GM19452 (cell line): Measurements from ENCODE around the gene SGK1.
"Not testable (repeated sequence)": the region's sequence is repeated elsewhere in the genome, so short reads cannot be mapped to it uniquely, and the experiment has no call there.

Experiments used
- ATAC-seq: cut with Tn5 transposase; IDR thresholded peaks from one replicate; pipeline ENCODE4 v1.9.1; 2021; ENCODE audit not compliant: unreplicated experiment

The SGK1 gene

DNA sequence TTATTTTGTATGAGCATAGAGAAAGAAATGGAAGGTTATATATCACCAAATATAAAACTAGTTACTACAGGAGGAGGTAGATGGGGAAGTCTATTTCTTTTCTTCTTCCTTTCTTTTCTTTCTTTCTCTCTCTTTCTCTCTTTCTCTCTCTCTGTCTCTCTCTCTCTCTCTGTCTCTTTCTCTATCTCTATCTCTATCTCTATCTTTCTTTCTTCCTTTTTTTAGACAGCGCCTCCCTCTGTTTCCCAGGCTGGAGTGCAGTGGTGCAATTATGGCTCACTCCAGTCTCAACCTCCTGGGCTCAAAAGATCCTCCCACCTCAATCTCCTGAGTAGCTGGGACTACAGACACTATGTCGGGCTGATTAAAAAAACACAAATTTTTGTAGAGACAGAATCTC is 10.2 kb upstream of the SGK1 start:
- no peak for ATAC-seq

DNA sequence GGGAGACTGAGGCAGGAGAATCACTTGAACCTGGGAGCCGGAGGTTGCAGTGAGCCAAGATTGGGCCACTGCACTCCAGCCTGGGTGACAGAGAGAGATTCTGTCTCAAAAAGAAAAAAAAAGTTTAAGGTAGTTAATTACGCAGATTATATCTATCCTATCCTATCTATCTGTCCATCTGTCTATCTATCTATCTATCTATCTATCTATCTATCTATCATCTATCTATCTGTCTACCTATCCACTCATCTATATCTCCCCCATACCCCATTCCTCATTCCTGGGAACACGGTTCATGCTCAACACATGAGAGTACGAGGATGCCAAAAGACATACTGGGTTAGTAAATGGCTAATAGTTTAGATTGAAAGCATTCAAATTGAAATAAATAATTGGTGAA is 8.3 kb upstream of the SGK1 start:
- not testable (repeated sequence) for ATAC-seq

DNA sequence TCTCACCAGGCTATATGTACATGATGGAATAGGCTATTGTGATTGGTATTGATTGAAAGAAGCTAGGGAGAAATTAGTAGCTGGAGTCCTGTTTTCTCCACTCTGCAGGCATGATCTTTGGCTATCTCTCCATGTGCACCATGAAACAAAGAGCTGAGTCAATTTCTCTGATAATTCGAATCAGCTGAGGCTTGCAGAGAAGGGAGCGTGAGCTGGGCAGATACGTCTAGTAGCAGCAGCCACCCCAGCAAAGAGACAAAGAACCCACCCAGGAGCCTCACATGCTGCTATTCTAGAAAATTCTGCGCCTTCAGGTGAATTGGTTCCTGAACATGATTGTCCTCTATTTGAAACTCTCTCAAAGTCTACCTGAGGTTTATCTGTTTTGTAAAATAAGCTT is 6.9 kb upstream of the SGK1 start:
- ATAC-seq: no peak

DNA sequence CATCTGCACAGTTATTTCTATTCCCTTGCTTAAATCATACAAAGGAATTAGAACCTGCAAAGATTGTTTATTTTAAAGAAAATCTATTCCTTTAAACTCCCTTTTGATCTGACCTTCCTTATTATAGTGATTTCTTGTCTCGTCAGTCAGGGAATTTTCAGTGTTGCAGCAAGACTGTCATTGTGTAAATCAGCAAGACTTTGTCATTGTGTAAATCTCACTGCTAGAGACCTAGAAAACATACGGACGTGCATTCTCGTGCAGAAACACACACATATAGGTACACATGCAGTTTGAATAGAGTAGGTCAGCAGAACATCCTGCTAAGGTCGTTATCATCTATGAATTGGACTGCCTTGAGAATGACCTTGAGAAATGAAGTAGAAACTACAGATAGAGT is 6.2 kb upstream of the SGK1 start:
- ATAC-seq: no peak

DNA sequence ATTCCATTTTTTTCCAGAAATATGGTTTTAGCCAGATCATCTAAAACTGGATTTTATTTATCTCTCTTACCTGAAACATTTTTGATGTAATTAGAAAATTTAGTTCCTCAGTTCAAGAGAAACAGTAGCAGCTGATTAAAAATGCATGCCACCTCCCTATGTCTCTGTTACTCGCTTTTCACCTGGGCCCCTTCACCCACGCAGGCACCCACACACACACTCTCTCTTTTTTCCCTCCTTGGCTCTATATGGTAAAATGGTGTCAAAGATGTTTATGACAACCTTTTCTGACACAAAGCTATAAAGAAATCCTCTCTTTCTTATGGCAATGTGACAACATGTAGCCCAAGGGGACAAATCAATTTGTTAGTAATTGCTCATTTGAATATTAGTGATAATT is 5.8 kb upstream of the SGK1 start:
- ATAC-seq: no peak

DNA sequence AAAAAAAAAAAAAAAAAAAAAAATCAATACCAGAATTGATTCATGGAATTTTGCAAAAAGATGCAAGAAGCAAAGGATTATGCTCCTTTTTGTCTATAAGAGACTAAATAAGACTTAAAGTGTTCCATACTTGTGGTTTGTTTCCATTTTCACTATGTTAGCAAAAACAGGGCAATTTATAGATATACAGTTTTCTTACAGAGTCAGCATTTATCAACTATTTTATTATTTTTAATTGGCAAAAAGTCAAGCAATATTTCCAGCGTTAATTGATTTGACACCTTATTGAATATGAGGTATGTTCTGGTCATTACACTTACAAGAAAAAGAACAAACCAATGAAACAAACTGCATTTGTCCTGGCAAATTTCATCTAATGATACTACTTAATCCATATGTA is 5.4 kb upstream of the SGK1 start:
- ATAC-seq: no peak

DNA sequence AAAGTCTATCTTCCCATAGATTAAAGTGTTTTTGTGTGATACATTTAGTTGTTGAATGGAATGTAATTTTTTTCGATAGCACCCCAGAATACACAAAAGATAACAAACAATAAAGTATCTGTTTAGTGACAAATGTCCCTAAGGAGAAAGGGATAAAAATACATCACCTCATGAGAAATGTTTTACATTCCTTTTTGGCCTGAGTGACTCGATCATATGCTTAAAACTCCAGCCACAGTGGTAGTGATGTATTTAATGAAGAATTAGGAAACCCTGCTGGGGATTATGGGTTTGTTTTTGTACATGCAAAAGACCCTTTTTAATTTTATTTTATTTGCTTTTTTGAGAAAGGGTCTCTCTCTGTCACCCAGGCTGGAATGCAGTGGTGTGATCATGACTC is 4.3 kb upstream of the SGK1 start:
- ATAC-seq: no peak

DNA sequence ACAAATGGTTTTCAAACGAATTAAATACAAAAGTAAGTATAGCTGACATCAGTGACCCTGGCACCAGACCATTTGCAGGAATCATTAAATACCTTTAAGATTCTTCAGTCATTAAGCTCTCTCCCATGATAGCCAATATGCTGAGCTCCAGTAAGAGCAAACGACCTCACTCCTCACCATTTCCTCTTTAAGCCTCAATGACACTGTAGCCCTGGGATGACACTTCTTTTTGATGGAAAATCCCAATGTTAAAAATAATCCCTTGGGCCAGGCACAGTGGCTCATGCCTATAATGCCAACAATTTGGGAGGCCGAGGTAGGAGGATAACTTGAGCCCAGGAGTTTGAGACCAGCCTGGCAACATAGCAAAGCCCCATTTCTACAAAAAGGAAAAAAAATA is 3.3 kb upstream of the SGK1 start:
- no peak for ATAC-seq

DNA sequence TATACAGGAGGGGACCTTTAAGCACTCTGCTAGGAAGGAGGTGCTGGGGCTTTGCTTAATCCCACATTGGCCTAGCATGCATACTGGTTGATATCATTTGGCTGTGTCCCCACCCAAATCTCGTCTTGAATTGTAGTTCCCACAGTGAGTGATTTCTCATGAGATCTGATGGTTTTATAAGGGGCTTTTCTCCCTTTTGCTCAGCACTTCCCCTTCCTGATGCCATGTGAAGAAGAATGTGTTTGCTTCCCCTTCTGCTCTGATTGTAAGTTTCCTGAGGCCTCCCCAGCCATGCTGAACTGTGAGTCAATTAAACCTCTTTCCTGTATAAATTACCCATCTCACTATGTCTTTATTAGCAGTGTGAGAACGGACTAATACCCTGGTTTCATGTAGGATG is 1.8 kb upstream of the SGK1 start:
- ATAC-seq: not testable (repeated sequence)

DNA sequence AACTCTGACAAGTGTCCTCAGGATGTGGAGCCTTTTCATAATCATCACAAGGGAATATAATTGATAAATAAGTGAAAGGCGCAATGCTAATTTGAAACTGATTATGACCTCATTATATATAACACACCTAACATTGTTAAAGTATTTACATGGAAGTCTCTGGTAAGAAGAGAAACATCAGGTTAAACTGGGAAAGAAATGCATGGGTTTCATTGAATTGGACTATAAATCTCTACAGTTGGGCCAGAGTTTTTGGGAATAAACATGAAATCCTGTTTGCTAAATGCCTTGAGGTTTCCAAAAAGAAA is 1.0 kb upstream of the SGK1 start:
- no peak for ATAC-seq

DNA sequence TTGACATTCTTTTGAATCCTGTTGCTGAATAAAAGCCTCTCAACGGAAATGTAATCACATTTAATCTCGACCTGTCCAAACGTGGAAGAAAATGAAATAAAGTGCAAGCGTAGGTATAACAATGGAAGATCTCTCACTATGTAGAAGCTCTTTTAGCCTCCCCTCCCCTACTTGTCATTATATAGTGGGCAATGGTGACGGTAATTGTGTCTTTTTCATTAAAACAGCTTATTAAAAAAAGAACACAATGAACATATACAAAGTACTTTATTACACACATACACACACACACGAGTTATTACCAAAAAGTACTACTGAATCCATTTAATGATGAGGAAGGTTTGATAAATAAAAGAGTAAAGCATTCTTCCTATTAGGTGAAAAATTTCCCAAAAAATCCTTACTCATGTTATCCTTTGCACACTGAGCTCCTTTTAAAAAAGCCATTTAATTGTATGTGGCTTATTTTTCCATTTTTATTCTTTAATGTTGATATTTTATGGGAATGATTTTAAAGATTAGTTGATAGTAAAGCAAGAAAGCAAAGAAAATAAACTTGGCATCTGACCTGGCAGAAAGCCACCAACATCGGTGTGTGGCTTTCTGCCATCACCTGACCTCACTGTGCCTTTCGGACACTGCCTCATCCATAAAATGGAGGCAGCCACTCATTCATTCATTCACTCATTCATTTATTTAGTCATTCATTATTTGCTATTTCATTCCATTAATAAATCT is 493 bp upstream of the SGK1 start:
- no peak for ATAC-seq

DNA sequence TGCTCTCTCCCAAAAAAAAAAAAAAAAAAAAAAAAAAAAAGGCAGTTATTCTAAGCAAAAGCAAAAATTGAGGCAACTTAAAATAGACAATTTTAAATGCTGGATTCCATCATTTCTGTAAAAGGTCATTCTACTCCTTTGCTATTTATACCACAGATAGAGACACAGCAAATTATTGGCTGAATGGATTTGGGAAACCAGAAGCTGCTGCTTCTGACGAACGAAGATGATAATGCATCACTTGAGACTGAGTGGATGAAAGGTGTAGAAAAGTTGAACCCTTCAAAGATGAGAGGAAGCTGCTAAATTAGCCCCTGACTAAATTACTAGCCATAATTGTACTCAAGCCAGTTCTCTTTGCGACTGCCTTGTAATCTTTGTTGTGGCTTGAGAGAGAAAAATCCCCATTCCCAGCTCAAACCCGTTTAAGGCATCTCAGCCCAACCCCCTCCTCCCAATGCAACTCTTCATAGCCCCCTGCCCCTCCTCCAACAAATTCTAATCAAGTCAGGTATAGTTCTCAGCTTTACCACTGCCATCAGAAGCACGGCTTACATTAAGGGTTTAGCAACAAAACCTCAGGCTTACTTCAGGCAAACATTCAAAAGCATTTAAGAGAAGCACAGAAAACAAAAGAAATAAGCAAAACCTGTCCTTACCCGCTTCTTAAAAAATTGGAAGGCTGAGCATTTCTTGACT is 1.0 kb downstream of the SGK1 start:
- no peak for ATAC-seq

DNA sequence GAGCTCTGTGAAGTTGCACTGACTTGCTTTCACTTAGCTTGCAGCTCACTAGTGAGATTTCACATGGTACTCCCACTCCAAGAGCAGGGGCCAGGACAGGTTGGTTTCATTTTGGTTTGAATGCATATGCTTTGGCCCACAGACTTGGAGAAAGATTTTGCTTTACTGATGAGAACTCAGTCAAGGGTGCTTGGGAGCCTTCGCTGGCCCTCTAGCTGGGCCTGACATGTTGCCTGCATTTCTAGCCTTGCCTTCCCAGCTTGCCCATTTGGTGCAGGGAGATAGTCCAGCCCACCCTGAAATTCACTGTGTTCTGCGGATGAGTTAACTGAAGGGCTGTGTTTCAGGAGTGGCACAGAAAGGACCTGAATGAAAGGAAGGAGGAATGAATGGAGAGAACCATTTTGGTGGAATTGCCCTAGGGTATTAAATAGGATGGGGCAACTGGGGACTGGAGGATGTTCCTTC is 1.9 kb downstream of the SGK1 start:
- ATAC-seq: no peak

DNA sequence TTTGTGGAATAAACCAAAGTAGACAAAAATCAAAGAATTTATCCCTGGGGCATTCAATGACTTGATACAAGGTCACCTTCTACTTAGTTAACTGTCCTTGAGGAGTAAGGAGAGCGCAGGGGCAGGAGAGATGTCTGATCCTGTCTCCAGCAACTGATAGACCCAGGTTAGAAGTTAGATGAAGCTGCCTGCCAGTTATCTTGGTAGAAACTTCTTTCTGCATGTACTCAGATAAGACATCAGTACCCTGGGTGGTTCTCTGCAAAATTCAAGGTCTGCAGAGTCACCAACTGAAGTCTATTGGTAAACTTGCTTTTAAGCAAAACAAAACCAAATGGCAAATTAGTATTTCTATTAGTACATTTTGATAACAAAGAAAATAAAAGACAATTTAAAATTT is 2.7 kb downstream of the SGK1 start:
- ATAC-seq: no peak

DNA sequence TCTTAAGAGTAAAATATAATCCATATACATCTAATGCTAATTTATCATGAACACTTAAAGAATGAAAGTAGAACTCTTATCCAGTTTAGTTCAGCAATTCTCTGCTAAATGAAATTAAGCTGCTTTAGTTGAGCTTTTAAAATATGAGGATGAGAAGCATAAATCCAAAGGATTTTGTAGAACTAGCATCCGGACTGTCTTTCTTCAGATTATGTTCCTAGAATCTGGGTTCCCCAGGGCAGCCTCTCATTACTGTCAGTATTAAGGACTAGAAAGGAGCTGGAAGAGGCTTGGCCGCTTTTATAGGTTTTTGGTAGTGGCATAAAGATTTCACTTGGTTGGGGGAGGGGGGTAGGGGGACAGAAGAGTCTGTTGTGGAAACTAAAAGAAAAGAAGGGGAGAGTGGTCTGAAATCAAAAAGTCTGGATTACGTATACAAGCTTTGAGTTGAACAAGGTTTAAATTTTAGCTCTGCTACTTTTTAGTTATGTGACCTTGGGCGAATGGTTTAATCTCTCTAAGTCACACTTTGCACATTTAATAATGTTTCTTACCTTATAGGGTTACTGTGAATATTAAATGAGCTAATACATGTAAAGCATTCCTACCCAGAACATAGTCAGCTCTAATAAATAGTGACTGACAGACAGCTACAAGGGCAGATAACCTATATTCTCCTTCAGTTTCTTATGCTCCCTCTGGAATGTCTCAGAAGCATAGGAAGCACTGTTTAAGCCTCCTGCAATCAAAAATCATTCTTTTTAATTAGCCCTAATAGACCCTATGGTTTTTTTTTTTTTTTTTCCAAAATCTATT is 3.7 kb downstream of the SGK1 start:
- no peak for ATAC-seq

DNA sequence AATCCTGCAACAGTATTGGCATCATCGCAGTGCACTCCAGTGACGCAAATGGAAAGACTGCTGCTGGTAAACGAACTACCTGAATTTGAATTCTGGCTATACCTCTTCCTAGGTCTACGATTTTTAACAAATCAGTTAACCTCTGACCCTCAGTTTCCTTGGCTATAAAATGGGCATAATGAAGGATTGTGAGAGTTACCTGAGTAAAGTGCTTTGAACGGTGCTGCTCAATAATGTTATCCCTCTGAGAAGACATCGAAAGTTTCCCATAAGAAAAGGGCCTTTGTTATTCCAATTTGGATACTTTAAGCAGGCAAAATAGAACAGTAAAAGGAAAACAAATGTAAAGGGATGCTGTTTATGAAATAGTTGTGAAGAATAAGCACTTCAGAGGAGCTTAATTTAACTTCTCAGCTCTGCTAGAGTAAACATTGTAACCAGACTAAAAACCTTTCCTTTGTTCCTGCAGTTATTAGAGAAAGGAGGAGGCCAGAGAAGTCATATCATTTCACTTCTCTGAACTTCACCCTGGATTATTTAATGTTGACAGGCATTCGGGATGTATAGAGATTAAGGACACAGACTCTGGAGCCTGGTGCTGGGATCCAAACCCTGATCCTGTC is 5.8 kb downstream of the SGK1 start:
- no peak for ATAC-seq

DNA sequence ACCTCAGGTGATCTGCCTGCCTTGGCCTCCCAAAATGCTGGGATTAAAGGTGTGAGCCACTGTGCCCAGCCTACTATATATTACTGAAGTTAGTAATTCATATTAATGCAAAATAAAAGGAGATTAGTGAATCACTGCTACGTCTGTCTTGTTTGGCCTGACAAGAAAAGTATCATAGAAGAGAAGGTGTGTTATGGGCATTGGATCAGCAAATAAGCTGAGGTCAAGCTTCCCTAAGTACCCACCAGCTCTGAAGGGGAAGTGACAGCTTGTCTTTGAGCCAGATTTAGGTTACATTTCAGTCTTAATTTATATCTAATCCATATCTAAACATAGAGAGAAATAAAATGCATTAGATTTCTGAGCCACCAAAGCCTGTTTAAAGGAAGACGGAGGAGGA is 7.1 kb downstream of the SGK1 start:
- ATAC-seq: no peak

DNA sequence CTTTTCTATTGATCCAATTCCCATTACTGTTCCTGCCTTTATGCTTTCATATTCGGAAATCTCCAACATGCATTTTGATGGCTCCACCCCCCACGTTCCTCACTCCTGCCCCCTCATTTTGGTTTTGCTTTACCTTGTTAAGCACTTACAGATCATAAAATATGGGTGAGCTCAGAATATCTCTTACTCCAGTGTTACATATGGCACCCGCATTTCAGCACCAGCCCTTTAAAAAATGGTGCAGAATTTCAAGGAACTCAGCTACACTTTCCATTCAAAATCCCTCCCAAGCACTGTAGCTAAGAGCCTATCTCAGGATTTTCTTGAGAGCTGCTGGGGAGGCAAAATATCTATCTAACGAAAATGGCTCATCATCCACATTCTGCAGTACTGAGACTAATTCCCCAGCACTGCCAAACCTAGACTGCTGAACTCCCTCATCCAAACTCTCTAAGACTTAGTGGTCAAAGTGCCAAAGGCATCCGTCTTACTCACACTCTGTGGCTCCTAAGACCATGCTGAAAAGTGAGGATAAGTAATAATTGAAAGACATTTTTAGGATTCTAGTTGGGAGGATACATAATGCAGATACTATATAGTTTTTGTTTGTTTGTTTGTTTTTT is 7.8 kb downstream of the SGK1 start:
- ATAC-seq: no peak

DNA sequence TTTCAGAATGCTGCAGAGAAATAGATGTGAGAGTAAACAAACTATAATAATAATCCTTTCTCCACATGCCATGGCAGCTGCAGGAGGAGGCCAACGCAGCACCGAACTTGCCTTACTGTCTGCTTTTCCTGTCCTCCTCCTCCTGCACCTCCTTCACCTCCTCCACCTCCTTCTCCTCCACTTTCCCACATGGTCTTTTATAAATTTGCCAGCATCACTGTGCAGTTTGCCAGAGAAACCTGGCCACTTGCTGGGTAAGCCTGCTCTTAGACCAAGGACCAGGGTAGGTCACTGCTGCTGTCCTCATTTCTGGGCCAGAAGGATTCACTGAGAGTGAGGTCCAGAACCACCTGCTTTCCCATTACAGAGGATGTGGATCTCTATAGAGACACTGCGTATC is 8.7 kb downstream of the SGK1 start:
- ATAC-seq: no peak

DNA sequence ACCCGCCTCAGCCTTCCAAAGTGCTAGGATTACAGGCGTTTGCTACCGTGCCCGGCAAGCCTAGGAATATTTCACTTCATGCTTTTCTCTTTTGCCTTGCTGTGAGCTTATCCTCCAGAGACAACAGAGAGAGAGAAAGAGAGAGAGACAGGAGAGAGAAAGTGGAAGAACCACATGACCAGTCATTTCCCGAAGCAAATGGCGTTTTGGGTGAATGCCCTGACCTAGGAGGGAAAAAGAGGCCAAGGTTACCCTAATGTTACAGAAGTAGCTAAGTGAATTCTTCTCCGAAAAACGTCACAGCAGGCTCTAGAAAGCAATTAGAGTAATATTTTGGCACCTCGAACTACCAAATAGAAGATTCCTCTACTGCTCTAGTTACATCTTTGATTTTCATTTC is 9.1 kb downstream of the SGK1 start:
- no peak for ATAC-seq

DNA sequence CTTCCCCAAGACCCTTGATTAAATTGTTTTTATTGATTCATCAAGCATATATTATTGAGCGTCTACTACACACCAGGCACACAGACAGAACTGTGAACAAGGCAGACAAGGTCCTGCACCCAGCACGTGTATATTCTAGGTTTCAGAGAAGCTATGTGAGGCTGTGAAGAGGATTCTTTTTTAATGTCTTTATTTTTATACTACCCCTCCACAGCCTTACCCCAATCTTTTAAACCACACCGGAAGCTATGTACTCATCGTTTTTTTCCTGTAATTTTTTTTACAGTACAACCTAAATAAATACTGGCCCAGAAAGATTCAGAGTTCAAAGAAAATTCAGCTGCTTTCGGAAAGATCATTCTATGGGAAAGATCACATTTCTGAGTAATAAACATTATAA is 10.0 kb downstream of the SGK1 start:
- no peak for ATAC-seq
